GM10266 (cell line): Measurements from ENCODE around the gene TRAF4.

Experiments used
- DNase-seq: peaks from one replicate; pipeline ENCODE4 v3.0.0; 2012; ENCODE audit errors: extremely low spot score
- CTCF ChIP-seq: IDR thresholded peaks from 2 replicates; pipeline ENCODE4 v1.5.1; 2012; ENCODE audit warnings: mild to moderate bottlenecking, low read depth; ENCODE audit not compliant: control insufficient read depth, insufficient read depth; ENCODE audit errors: missing control alignments

Gene TRAF4

DNA sequence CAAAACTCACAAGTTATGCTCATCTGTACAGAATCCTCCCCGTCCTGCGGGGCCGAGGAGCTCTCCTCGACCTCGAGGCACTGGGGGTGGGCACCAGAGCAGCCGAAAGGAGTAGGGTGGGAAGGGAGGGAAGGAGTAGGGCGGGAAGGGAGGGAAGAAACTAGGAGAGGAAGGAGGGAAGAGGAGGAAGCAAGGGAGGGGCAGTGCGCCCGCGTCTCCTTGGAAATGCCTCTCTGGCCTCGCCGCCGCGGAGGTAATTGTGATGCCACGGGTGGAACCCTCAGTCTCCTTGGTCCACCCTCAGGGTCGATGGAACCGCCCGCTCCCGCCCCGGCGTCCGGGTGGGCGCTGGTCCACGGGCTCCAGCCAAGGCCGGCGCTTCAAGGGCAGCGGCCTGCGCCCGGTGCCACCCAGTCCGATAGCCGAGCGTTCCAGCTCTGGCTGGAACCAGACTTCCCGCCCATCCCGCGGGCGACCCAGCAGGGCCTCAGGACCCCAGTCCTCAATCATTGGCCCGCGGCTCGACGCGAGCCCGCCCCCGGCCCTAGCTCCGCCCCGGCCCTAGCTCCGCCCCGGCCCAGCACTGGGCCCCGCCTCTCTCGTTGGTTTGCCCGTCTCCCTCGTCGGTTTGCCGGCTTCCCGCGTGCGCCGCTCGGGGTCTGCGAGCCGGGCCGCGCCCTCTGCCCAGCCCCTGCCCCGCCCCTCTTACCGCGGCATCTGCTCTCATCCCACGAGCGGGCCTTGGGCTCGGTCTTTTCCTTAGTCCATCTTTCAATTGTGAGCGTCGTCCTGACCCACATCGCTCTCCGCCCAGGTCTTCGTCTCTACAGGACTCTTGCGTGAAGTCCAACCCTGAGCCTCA is 32.7 kb upstream of the TRAF4 start:
- peak; percentile 96 for DNase-seq
- TF ChIP-seq CTCF = no peak

DNA sequence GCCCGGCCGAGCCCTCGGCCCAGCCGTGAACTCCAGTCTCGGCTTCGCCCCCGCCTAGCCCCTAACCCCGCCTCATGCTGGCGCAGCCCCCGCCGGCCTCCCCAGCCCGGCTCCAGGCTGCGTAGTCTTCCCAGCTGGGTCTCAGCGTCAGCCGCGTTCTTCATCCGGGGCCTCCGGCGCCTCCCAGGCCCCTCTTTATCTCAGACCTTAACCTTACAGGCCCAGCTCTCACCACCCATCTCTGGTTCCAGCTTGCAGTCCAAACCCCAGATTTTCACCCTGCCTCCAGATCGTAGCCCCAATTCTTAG is 32.1 kb upstream of the TRAF4 start, which contains the start of gene PROCA1:
PROCA1 (minus strand) TSS at position 166 of the 309 bp plus-strand sequence. CDS start 228 bp downstream, outside the sequence.
- TF ChIP-seq CTCF = no peak
- peak; percentile 47 for DNase-seq

DNA sequence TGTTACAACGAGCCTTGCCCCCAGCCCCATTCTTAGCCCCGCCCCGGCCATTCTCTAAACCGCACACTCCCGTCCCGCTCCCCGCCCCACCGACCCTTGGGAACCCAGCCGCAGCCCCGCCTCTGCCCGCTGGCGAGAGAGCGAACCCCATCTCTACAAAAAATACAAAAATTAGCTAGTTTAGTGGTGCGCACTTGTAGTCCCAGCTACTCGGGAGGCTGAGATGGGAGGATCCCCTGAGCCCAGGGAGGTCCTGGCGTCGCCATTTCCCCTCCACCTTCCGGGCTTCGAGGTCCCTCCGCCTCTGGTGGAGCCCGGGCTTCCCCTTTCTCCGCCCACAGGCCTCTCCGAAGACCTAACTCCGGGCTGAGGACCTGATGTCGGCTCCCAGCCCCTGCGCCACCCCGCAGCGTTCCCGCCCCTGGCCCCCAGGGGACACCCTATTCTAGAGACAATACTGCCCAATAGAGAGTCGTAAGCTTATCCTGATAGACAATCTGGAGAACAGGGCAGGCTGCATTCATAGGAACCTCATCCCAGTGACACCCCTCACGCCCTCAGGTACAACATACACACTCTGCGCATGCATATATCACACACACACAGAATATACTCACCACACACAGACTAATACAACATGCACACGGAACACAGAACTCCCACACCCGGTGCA is 31.6 kb upstream of the TRAF4 start:
- TF ChIP-seq CTCF = peak; percentile 4
- peak; percentile 88 for DNase-seq

DNA sequence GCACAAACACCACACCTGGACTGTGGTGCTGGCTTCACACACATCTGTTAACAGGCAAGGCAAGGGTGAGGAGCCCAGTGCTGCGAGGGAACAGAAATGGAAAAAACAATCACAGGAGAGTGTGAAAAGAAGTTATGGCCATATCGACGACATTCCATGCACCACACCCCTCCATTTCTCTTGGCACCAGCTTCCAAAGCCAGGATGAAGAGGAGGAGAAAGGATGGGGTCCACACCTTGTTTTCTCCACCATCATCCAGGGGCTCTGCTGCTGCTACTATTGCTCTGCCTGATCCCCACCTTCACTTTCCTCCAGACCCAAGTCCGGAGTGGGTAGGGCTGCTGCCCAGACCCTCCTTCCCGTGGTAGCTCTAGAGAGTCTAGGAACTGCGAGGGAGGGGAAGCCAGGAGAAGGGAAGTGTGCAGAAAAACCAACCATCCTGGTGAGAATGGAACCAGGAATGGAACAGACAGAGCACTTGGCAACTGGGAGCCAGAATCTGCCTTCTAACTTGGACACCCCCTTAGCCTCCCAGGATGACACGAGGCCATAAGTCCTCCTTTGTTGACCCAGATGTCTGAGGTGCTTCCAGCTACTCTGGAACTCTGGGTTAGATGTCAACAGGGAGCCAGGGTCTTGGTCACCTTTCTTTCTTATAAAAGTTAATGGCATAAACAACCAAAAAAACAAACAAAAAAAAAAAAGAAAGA is 31.0 kb upstream of the TRAF4 start:
- no peak for DNase-seq
- TF ChIP-seq CTCF = no peak

DNA sequence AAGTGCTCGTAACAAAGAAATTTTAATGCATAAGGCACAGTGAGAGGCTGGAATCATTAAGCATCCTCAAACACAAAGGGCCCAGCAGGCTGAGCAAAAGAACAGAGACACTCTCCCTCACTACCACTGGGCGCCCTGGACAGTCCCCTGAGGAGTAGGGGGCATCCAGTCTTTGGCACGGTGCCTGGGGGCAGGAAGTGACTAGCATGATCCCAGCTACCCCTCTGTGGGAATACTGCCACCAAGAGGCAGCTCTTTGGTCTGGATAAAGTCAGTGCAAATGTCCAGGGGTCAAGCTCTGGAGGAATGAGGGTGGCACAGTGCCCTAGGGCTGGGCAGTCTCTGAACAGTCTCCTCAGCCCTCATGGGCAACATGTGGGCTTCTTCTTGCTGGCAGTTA is 29.5 kb upstream of the TRAF4 start:
- no peak for TF ChIP-seq CTCF
- DNase-seq = no peak

- no peak for DNase-seq
- TF ChIP-seq CTCF = no peak
Observed at GRCh38 chr17:28715217-28715616, 28.6 kb upstream of the TRAF4 start.
